Muscle of leg (tissue), 11 donors: Measurements from ENCODE around the gene RNMT. TPM values are rescaled to one million over a fixed set of nuclear protein-coding genes. Genes with fewer than 3 reads are reported as not detected.

Experiments
- DNase-seq: peaks from one replicate; pipeline ENCODE4 v3.0.0; 2013
- H3K27ac ChIP-seq: one replicate; pipeline ENCODE4 v1.5.1; 2013; ENCODE audit warnings: mild to moderate bottlenecking, low read length, control low read depth
- H3K27me3 ChIP-seq: one replicate; pipeline ENCODE4 v1.6.1; 2013; ENCODE audit warnings: low read length; ENCODE audit not compliant: control insufficient read depth, insufficient read depth
- H3K36me3 ChIP-seq: one replicate; pipeline ENCODE4 v1.6.1; 2013; ENCODE audit warnings: low read length; ENCODE audit not compliant: control insufficient read depth, insufficient read depth
- H3K4me1 ChIP-seq: one replicate; pipeline ENCODE4 v1.6.1; 2013; ENCODE audit warnings: low read length; ENCODE audit not compliant: control insufficient read depth, insufficient read depth
- H3K4me3 ChIP-seq: one replicate; pipeline ENCODE4 v1.5.1; 2013; ENCODE audit warnings: low read length, control low read depth
- H3K9me3 ChIP-seq: replicated peaks from 2 replicates; pipeline ENCODE4 v1.6.1; 2013; ENCODE audit warnings: low read depth, low read length; ENCODE audit not compliant: control insufficient read depth
- WGBS: methylation state at CpG from one replicate; pipeline ENCODE4 v1.1.5; 2013; ENCODE audit warnings: missing lambda C conversion rate; ENCODE audit not compliant: insufficient coverage; 5-methylcytosine and 5-hydroxymethylcytosine counted together
- polyA plus RNA-seq, 8 donors: library from polyadenylated mRNA; unstranded; fragments of 120-200 nt; gene quantifications; one replicate each; pipeline versions ENCODE4 v1.2.1 to v1.2.3, GENCODE V29; 2013; ENCODE audit warnings: inconsistent platforms in 1 of 8, low replicate concordance in 1 of 8; ENCODE audit not compliant: insufficient read length in 8 of 8, insufficient read depth in 1 of 8
- total RNA-seq: library from RNA; stranded (reverse); fragments of 120-200 nt; gene quantifications from one replicate; pipeline ENCODE4 v1.2.4, GENCODE V29; 2013

Gene RNMT
- total and polyA plus RNA-seq, 9 donors = 30.4 to 41.8 (median 32.9) TPM

DNA sequence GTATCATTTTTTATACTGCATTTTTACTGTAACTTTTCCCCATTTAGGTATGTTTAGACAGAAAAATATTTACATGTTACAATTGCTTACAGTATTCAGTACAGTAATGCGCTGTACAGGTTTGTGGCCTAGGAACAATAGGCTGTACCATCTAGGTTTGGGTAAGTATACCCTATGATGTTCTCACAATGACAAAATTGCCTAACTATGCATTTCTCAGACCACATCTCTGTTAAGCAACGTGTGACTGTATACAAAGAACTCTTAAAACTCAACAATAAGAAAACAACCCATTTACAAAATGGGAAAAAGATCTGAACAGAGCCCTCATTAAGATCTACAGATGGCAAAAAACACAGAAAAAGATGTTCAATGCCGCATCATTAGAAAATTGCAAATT, 29.5 kb upstream of the RNMT start:
- peaks cover 34% of the 10 kb centered on the region for H3K9me3 ChIP-seq
- H3K27ac ChIP-seq = no peak overlapping the region
- H3K36me3 ChIP-seq = no peaks in the 10 kb centered on the region
- H3K27me3 ChIP-seq = no peaks in the 10 kb centered on the region
- H3K4me1 ChIP-seq = no peaks in the 10 kb centered on the region
- no CpG with 5 or more reads among the region's 3 CpGs for WGBS
- no peak overlapping the region for H3K4me3 ChIP-seq
- DNase-seq = no peak

DNA sequence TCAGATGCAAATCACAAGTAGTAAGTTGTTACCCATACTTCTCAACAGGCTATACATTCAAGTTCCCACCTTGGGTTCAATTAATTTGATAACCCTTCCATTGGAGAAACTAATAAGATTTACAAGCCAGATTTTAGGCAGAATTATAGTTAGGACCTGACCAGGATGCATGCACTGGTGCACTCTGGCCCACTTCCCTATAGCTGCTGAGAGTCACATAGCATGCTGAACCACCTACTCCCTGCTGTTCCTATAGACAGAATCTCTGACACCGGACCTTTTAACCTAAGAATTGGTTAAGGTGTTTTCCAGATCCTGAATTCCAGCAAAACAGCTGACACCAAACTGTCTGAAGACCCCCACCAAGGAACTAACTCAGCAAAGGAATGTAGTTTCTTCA, 26.3 kb upstream of the RNMT start:
- Histone ChIP-seq H3K4me1 (no peaks in the 10 kb centered on the region), H3K27me3 (no peaks in the 10 kb centered on the region), H3K9me3 (peaks cover 50% of the 10 kb centered on the region), H3K27ac (no peak overlapping the region), H3K4me3 (no peak overlapping the region), H3K36me3 (no peaks in the 10 kb centered on the region)
- no peak for DNase-seq
- no CpG with 5 or more reads among the region's 1 CpG for WGBS

DNA sequence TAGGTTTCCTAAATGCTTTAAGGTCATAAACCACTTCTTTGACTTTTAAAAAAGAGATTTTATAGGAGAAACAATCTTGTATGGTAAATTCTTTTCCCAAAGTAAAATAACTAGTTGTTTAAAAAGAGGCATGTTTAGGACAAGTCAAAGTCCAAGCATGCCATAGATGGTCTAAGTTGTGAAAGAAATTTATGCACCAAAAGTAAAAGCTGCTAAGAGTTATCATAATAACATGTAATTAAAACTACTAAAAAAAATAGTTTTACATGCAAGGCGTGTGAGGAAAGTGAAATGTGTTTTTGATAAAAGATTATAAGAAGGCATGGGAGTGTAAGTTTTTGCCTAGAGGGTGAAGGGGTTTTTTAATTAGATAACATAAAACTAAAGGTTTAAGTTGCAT, 22.6 kb upstream of the RNMT start:
- H3K27ac ChIP-seq = no peak overlapping the region
- no peaks in the 10 kb centered on the region for H3K36me3 ChIP-seq
- WGBS = no CpG with 5 or more reads among the region's 1 CpG
- no peaks in the 10 kb centered on the region for H3K27me3 ChIP-seq
- DNase-seq = no peak
- peaks cover 44% of the 10 kb centered on the region for H3K9me3 ChIP-seq
- no peaks in the 10 kb centered on the region for H3K4me1 ChIP-seq
- H3K4me3 ChIP-seq = no peak overlapping the region

DNA sequence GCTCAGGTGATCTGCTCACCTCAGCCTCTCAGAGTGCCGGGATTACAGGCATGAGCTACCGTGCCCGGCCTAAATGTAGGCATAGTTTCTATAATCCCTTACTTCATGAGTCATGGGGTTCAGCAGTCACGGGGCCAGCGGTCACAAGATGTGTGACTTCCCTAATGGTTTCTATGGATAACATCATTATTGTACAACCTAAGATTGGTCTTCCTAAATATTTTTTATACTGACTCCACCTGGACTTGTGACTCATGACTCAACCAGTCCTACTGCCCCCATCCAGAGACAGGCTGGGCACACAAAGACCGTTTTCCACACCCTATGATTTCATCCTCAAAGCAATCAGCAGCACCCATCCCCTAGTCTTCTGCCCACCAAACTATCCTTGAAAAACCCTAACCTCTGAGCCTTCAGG, 16.1 kb upstream of the RNMT start:
- peaks cover 7% of the 10 kb centered on the region for H3K9me3 ChIP-seq
- no peak overlapping the region for H3K27ac ChIP-seq
- no peaks in the 10 kb centered on the region for H3K27me3 ChIP-seq
- H3K36me3 ChIP-seq = no peaks in the 10 kb centered on the region
- no peak for DNase-seq
- H3K4me1 ChIP-seq = no peaks in the 10 kb centered on the region
- 92% methylated on average over 2 of the region's 6 CpGs for WGBS
- no peak overlapping the region for H3K4me3 ChIP-seq

DNA sequence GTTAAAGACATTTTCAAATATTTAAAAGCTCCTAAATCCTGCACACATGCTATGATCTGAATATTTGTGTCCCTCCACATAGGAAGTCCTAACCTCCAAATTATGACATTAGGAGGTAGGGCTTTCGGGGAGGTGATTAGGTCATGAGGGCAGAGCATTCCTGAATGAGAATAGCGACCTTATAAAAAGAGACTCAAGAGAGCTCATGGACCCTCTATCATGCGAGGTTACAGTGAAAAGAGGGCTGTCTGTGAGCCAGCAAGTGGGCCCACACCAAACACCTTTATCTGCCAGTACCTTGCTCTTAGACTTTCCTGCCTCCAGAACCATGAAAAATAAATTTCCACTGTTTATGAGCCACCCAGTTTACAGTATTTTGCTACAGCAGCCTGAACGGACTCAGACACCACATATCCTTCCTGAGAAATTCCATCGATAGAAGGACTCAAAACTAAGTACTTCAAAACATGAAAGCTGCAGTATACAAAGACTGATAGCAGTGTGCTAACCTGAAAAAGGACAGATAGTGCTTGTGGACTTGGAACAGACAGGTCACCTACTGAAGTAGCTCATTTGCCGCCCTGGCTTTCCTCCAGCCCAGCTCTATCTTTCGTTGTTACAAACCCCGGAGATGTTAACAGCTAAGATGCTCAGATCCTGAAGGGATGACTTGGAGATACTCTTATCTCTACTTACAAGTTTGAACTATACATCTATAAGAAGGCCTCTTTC, 13.9 kb upstream of the RNMT start:
- 67% methylated on average over 1 of the region's 8 CpGs for WGBS
- H3K4me1 ChIP-seq = no peaks in the 10 kb centered on the region
- H3K27me3 ChIP-seq = no peaks in the 10 kb centered on the region
- H3K36me3 ChIP-seq = no peaks in the 10 kb centered on the region
- no peak overlapping the region for H3K27ac ChIP-seq
- no peak for DNase-seq
- peaks cover 2% of the 10 kb centered on the region for H3K9me3 ChIP-seq
- no peak overlapping the region for H3K4me3 ChIP-seq

DNA sequence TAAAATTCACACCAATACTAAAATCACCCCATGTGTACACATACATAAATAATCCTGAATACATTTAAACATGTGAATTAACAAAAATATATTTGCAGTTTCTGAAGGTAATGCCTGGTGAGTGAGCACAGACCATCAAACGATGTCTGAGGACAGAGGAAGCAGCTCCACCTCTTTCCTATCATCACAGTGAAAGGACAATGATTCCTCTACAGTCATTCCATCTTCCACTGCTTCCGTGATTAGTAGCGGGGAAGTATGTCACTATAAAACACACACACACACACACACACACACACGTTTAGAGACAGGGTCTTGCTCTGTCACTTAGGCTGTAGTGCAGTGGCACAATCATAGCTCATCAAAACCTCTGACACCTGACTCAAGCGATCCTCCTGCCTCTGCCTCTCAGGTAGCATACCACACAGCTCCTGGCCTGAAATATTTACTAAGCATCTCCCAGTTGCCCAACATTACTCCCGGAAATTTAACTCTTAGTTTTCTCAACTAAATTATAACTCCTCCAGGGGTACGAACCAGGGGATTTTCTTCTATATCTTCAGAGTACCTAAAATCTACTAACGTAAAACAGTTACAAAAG, 12.9 kb upstream of the RNMT start:
- no peaks in the 10 kb centered on the region for H3K27me3 ChIP-seq
- no peak for DNase-seq
- H3K4me3 ChIP-seq = no peak overlapping the region
- H3K27ac ChIP-seq = no peak overlapping the region
- H3K36me3 ChIP-seq = no peaks in the 10 kb centered on the region
- H3K9me3 ChIP-seq = peaks cover 7% of the 10 kb centered on the region
- no peaks in the 10 kb centered on the region for H3K4me1 ChIP-seq
- 73% methylated on average over 2 of the region's 8 CpGs for WGBS

DNA sequence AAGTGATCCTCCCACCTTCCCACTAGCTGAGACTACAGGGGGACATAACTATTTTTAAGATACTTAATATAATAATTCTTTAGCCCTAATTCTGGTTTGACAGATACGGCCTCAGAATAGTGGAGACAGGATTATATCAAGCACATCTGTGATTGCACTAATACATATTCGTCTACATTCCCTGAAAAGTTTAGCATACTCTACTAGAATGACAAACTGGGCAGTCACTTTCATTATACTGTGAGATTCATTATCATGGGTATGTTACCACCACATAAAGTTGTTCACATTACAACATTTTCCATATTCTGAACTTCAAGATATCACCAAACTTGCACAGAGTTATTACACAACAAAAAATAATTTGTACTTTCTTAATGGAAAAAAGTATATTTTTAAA, 11.1 kb upstream of the RNMT start:
- H3K27ac ChIP-seq = no peak overlapping the region
- H3K36me3 ChIP-seq = no peaks in the 10 kb centered on the region
- H3K4me1 ChIP-seq = no peaks in the 10 kb centered on the region
- no peak overlapping the region for H3K4me3 ChIP-seq
- peaks cover 6% of the 10 kb centered on the region for H3K9me3 ChIP-seq
- WGBS = no CpG with 5 or more reads among the region's 2 CpGs
- no peaks in the 10 kb centered on the region for H3K27me3 ChIP-seq
- DNase-seq = no peak

DNA sequence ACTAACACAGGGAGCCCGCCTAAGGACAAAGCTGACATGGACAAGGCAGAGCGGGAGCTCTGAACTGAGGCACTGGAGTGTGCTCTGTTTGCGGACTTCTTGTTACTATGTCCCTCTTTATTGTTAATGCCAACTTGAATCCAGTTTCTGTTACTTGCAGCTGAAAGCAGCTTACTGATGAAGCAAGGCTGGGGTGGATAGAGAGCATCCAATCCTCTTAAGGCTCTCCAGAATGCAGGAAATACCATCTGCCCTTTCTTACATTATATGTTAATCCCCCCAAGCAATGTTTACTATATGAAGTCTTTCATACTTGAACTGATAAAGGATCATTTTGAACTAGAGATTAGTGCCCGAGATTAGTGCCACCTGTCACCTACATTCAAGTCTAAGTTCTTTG, 9.6 kb upstream of the RNMT start:
- Histone ChIP-seq H3K36me3 (no peaks in the 10 kb centered on the region), H3K27ac (no peak overlapping the region), H3K4me1 (no peaks in the 10 kb centered on the region), H3K27me3 (no peaks in the 10 kb centered on the region), H3K4me3 (no peak overlapping the region), H3K9me3 (peaks cover 6% of the 10 kb centered on the region)
- DNase-seq = no peak
- WGBS = 100% methylated on average over 2 of the region's 4 CpGs

DNA sequence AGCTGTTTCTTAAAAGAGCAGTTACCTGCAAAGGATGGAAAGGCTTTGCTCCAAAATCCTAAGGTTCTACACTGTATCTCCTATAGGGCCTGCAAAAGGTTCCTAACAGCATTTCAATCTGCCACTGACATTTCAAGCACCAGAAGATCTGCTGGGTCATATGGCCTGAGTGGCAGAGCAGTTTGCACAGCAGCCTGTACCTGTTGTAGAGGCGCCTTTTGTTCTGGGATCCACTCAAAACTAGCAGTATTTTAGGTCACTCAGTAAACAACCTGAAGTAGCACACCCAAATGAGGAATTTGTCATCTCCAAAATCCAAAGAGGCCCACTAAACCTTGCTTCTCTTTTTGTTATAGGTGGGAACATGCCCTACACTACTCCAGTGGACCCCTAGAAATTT, 6.3 kb upstream of the RNMT start:
- Histone ChIP-seq H3K4me1 (no peaks in the 10 kb centered on the region), H3K27ac (no peak overlapping the region), H3K27me3 (no peaks in the 10 kb centered on the region), H3K9me3 (peaks cover 6% of the 10 kb centered on the region), H3K4me3 (no peak overlapping the region), H3K36me3 (no peaks in the 10 kb centered on the region)
- no CpG with 5 or more reads among the region's 1 CpG for WGBS
- DNase-seq = no peak

DNA sequence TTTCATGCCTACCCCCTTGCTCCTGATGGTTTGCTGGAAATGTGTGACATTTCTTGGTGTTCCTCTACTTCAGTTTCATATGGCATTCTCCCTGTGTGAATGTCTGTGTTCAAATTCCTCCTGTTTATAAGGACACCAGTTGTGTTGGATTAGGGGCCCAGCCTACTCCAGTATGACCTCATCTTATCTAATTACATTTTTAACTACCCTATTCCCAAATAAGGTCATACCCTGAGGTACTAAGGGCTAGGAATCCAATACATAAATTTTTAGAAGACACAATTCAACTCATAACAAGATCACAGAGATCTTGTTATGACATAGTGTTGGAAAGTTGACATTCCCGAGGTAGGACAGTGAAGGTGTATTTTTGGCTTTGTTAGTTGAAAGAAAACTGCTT, 5.6 kb upstream of the RNMT start:
- DNase-seq = no peak
- Histone ChIP-seq H3K27me3 (no peaks in the 10 kb centered on the region), H3K4me1 (peaks cover 4% of the 10 kb centered on the region), H3K27ac (no peak overlapping the region), H3K9me3 (peaks cover 6% of the 10 kb centered on the region), H3K36me3 (no peaks in the 10 kb centered on the region), H3K4me3 (no peak overlapping the region)
- no CpG with 5 or more reads among the region's 1 CpG for WGBS
